HL-60/S4 treated with phorbol 12-myristate 13-acetate at 8.2 ng/mL for 4 days and 3 days (cell line): ENCODE data around the gene DEF6.

Experiments used
- in situ Hi-C: fragments of 300-500 bp; cut with MboI; formaldehyde crosslinking; loops from 2 replicates; pipeline ENCODE4 v1.15.0; 2022; ENCODE audit warnings: low sequenced_read_pairs

Gene DEF6

DNA sequence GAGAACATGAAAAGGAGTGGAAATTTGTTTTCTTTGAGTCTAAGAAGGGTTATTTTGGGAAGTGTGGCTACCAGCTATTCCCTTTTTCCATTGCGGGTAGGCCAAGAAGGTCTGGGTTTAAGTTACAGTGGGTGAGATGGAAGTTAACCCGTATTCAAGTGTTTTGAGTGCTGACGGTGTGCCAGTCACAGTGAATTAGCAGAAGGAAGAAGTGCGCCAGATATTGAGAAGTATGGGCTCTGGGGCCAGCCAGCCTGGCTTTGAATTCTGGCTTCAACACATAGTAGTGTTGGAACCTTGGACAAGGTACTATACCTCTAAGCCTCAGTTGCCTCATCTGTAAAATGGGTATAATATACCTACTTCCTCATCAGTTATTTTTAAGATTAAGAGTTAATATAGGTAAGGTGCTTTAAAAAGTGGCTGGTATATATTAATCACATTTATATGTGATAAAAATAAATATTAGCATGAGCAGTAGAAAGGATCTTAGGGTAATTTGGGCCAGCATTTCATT, 21.8 kb upstream of the DEF6 start:
- in situ Hi-C loops: no loop called here

DNA sequence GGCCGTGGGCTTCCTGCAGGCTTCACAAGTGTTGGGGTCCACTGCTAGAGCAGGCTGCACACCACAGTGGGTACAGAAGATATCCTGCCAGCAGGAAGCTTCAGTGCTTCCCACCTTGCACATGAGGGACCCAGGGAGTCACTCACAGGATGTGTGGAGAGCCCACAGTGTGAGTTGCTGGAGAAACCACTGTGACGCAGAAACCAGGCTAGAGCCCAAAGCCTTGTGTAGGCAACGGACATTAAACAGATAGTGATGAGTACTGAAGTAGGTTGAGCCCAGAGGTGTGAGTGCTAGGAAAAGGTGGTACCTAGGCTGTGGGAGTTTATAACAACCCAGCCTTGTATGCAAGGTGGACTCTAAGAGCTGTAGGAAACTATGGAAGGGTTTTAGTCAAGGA, 18.9 kb upstream of the DEF6 start:
- in situ Hi-C loops: no loop called here

DNA sequence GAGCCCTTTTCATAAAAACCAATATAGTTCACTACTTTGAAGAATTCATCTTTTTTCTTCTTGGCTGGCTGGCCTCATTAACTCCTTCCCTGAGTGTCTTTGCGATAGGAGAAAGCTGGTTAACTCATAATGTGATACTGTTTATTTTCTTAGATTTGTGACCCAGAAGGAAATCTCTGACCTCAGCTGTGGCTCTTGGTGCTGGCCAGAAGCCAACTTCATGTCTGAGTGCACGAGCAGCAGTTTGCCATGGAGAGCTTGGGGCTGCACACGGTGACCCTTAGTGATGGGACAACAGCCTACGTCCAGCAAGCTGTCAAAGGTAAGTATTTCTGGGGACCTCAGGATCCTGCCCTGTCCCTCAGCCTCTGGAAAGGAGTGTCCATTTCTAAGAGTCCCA, 16.7 kb upstream of the DEF6 start:
- in situ Hi-C loops: no loop called here

DNA sequence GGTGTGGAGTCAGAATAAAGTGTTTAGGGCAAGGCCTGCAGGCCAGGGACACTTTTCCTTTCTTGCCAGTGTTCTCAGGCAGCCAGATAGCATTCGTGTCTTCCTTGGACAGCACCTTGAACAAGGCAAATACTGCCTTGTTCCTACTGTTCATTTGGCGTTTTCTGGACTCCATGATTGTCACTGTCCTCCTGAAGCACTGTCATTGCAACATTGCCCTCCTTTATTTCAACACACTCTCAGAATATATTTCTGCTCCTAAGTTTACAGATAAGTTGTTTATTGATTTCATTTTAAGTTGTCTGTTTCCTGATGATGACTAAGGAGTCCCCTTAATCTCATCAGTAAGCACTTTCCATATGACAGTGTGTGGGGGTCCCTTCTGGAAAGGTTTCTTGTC, 15.1 kb upstream of the DEF6 start:
- in situ Hi-C loops: no loop called here

DNA sequence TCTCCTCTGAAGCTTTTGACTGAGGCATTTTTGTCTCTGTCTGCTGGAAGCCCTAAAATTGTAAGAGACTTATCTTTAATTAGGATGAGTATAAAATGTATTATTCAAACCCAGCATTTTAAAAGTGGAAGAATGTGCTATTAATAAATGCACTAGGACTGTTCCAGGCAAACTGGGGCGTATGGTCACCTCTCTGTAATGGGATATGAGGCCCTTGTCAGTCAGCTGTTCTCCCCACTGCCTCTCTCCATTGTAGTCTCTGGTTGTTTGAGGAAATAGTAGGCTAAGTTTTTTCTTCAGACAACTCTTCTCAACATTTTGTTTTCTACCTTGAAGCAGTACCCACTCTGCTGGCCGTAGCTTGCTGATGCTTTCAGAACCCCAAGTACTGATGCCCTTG, 14.3 kb upstream of the DEF6 start:
- in situ Hi-C loops: no loop called here

DNA sequence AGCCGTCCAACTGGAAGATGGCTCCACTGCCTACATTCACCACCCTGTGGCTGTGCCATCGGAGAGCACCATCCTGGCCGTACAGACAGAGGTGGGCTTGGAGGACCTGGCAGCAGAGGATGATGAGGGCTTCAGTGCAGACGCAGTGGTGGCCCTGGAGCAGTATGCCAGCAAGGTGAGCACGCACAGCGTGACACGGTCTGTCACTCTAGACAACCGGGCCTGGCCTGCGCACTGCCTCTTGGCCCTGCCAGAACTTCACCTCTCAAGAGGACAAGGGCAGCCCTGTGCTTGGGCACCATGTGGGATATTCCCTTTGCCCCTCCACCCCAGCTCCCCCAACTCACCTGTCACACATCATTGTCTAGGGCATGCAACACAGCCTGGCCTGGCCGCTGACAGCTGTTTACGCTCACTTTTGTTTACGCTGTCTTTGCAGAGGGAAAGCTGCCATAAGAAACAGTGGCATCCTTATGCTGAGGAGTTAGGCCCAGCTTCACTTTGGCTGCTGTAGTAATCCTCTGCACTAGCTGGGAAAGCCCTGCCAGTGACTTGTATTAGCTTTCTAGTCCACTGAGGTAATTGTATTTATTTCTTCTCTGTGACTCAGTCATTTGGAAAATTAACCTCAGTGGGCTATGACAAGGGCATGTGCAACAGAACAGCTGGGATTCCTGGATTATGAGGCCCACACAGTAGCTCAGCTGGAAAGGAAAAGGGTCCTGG, 9.8 kb upstream of the DEF6 start:
- in situ Hi-C loops: no loop called here

DNA sequence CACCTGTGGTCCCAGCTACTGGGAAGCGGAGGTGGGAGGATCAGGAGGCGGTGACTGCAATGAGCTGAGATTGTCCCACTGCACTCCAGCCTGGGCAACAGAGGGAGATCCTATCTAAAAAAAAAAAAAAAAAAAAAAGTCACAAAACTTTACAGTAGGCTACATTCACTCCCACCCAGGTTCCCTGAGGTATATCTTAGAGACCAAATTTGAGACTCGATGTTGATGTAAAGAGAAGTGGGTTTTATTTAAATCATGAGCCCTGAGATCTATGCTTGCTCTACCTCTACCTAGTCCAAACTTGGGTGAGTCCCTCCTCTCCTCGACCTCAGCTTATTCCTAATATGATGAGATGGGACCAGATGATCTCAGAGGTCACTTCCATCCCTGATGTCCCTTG, 8.8 kb upstream of the DEF6 start:
- in situ Hi-C loops: no loop called here

DNA sequence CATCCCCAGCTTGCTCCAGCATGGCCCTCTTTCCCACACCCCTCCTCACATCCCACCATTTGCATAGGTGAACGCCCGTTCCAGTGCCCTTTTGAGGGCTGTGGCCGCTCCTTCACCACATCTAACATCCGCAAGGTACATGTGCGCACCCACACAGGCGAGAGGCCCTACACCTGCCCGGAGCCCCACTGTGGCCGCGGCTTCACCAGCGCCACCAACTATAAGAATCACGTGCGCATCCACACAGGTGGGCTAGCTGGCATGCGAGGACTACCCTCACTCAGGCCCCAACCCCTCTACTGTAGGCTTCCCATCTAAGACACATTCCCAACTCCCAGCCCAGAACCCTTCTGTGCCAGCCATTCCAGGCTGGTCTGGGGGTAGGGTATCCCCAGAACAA, 6.1 kb upstream of the DEF6 start:
- in situ Hi-C loops: loop anchor here (10.0 kb wide), 1 partner anchor 163 kb away; the partner anchor contains the start of gene FANCE

DNA sequence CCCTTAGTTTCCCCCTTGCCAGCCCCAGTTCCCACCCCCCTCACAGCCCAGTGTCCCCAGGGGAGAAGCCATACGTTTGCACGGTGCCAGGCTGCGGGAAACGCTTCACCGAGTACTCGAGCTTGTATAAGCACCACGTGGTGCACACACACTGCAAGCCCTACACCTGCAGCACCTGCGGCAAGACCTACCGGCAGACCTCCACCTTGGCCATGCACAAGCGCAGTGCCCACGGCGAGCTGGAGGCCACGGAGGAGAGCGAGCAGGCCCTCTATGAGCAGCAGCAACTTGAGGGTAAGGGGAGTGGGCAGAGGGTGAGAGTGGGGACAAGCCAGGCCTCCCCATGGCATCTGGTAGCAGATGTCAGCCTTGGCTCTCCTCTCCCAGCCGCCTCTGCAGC, 5.1 kb upstream of the DEF6 start:
- in situ Hi-C loops: loop anchor here (10.0 kb wide), 1 partner anchor 162 kb away; the partner anchor contains the start of gene FANCE

DNA sequence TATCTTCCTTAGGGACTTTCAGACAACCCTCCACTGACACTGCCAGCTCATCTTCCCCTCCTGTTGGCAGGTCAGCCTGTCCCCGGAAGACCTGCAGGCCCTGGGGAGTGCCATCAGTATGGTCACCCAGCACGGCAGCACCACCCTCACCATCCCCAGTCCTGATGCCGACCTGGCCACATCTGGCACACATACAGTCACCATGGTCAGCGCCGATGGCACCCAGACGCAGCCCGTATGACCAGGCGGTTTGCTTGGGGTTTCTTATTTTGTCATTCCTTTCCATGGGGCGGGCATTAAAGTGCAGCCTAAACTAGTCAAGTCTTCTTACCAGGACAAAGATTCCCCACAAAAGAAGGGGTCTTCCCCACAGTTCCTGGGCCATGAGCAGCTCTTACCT, 3.9 kb upstream of the DEF6 start:
- in situ Hi-C loops: loop anchor here (10.0 kb wide), 1 partner anchor 161 kb away; the partner anchor contains the start of gene FANCE

DNA sequence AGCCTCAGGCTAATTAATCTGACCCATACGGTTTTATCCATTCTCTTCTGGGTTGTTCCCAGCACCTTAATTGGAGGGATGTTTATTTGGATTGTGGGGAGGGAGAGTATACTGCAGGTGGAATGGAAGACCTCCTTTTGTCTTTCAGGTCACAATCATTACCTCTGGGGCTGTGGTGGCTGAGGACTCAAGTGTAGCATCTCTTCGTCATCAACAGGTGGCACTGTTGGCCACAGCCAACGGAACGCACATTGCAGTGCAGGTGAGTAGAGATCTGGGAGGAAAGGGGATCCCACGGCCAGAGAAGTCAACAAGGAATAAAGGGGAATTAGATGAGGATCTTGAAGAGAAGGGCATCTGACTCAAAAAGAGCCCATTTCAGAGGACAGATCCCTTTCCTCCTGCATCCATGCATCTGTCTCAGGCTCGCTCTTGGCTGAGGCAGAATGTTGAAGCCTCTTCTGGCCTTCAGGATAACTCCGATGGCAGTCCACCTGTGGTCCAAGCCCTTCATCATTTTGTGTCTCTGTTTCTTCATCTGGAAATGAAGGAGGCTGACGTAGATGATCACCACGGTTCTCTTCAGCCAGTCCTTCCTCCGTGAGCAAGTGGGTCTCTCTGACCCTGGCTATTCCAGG, 3.2 kb upstream of the DEF6 start:
- in situ Hi-C loops: loop anchor here (10.0 kb wide), 1 partner anchor 160 kb away; the partner anchor contains the start of gene FANCE

DNA sequence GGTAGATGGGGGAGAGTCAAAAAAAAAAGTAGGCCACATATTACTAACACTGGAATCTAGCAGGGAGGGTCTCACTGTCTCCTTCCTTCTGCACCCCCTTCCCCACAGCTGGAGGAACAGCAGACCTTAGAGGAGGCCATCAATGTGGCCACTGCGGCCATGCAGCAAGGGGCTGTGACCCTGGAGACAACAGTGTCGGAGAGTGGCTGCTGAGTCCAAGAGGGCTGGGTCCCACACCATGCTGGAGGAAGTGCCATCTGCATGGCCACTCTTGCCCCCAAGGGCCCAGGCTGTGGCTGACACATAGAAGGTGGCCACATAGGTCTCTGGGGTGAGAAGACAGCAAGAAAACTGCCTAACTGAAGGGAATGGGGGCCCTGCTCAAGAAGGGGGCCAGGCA, 2.6 kb upstream of the DEF6 start:
- in situ Hi-C loops: loop anchor here (10.0 kb wide), 1 partner anchor 160 kb away; the partner anchor contains the start of gene FANCE

DNA sequence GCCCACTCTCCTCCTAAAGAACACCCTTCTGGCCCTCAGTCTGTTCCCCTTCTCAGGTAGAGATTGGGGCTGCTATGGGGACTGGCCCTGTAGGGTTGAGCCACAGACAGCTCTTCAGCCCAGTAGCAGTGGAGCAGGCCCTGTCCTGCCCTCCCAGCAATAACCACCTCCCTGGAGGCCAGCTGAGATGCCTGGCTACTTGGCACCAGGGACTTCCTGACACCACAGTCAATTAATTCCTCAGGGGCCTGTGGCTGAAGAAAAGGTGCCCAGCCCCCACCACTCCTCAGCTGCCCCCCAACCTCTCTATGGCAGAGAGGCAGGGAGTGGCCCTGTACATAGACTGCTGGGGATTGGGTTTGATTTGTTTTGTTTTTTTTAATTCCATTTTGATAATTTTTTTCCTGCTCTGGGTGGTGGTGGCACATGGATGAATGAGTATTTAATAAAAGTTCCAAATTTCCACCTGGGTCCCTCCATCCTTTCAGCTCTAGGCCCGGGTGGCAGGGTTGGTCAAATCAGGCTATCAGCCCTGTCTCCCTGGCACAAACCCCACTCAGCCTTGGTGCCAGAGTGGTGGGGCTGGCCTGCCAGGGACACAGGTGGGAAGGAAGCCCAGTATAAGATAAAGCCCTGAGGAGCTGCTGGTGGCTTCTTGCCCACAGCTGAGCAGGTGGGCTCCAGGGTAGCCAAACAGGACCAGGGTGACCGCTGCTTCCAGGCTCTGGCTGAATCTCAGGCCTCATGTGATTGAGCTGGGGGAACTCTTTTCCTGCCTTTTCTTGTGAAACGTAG, 1.9 kb upstream of the DEF6 start:
- in situ Hi-C loops: loop anchor here (10.0 kb wide), 1 partner anchor 159 kb away; the partner anchor contains the start of gene FANCE

DNA sequence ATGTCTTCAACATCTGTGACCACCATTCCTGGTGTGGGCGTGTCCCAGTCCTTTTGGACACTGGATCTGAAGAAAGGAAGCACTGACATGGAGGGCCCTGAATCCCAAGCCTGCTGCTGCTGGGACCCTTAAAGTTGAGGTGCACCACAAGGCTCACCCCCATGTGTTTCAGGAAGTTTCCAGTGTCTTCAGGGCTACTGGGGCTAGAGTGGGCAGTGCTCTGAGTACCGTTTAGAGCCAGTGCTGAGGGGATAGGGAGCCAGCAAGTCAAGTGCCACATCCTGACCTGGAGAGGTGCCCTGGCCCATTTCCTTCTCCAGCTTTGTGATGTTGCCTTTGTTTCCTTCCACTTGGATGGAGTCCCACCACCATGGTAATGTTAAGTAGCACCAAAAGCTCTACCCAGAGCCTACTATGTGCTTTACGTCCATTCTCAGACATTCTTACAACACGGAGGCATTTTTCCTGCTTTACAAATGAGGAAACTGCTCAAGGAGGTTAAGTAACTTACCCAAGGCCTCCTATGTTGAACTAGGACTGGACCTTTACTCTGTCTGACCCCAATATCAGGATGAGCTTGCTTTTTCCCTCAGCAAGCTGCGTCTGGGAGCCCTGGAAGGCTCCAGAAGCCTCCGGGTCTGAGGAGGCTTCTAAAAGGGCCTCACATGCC, 552 bp upstream of the DEF6 start:
- in situ Hi-C loops: loop anchor here (10.0 kb wide), 1 partner anchor 158 kb away; the partner anchor contains the start of gene FANCE

DNA sequence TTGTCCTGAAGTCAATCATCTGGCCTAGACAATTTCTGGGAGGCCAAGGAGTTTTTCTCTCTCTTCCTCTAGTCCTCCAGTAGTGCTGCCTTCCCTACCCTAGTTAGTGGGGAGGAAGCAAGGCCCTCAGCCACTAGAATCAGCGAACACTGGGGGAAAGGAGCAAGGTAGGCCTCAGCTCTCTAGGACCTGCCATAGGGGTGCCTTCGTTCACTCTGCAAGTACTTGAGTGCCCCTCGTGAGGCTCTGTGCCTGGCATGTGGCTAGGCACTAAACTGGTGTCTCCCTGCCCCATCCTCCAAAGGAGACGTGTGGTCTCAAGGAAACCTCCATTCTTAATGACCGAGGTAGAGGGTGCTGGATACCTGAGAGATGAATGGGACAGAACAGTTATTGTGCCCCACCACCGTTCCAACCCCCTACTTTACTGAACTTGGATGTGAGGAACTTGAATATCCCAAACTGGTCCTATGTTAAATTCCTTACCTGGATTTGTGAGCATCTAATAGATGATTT, 1.1 kb downstream of the DEF6 start:
- in situ Hi-C loops: loop anchor here (10.0 kb wide), 1 partner anchor 156 kb away; the partner anchor contains the start of gene FANCE

DNA sequence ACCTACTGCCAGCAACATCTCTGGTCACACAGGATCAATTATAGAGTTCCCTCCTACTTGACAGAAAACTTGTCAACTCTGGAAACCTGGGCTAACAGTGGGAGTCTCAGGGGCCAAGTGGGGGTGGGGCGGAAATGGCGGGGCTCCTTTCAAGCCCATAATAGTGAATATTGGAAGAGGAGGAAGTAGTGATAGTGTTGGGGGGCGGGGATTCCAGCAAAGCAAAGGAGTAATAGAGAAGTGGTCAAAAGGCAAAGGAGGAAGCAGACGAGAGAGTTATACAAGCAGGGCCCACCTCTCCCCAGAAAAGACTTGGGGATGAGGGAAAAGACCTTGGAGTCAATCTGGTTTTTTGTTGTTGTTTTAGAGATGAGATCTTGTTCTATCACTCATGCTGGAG, 2.1 kb downstream of the DEF6 start:
- in situ Hi-C loops: loop anchor here (10.0 to 25.0 kb wide), 2 partner anchors 155 to 438 kb away; partner anchors contain the start of genes ARMC12 and FANCE

DNA sequence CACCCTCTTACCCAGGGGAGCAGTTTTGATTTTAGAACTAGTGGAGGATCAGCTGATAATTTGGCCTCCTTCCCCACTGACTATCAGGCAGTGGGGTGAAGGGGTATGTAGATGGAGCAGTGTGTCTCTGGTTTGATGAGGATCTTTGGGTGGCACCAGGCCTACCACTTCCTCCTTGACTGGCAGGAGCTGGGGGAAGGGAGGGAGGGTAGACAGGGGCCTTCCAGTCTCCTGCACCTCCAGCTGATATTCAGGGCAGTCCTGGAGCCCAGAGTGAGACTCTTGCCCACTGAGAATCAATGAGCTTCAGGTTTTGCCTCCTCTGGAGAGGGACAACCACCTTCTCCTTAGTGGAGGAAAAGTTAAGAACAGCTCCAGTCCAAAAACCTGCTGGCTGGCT, 3.2 kb downstream of the DEF6 start:
- in situ Hi-C loops: loop anchor here (25.0 kb wide), 1 partner anchor 436 kb away; the partner anchor contains the start of gene ARMC12

DNA sequence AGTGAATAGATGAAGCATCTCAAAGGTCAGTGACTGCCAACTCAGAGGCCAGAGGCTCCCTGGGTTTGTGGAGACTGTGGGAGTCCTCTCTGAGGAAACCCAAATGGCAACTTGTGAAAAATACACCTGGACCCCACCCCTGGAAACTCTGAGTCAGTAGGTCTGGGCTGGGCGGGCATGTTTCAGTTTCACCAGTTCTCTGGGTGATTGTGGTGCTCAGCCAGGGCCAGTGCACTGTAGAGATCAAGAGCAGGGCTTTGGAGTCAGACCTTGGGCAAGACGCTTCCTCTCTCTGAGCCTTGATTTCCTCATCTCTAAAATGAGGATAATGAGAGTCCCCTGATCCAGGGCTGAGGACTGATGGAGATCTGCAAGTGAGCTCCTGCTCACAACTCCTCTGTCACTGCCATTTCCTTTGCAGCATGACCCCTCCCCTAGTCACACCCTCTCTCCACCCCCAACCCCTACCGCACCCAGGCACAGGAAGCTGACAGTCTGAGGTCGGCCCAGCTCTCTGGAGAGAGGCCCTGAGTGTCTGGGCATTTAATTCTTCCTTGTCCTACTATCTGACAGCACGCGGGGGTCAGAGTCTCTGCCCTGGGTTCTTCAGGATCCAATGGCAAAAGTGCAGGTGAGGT, 5.1 kb downstream of the DEF6 start:
- in situ Hi-C loops: loop anchor here (25.0 kb wide), 1 partner anchor 435 kb away; the partner anchor contains the start of gene ARMC12

DNA sequence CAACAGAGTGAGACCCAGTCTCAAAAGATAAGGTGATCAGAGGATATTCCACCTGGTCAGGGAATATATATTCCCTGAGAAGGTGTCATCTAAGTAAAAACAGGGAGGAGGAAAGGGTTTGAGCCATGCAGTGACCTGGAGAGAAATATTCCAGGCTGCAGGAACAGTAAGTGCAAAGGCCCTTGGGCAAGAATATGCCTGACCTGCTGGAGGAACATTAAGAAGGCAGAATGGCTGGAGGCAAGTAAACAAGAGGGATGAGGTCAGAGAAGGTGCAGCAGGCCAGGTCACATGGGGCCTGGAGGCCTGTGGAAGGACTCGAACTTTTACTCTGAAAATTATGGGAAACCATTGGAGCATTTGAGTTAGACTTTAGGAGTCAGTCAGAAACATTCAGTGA, 6.7 kb downstream of the DEF6 start:
- in situ Hi-C loops: loop anchor here (25.0 kb wide), 1 partner anchor 433 kb away; the partner anchor contains the start of gene ARMC12
